HG03354 (cell line): Measurements from ENCODE around the gene ZKSCAN8.
A peak's percentile ranks its signal among the peaks of the same experiment; 100 is the strongest.
"Not testable (repeated sequence)": the region's sequence is repeated elsewhere in the genome, so short reads cannot be mapped to it uniquely, and the experiment has no call there.

ENCODE experiments used
- ATAC-seq: cut with Tn5 transposase; IDR thresholded peaks from one replicate; pipeline ENCODE4 v1.9.1; 2021; ENCODE audit warnings: mild to moderate bottlenecking; ENCODE audit not compliant: unreplicated experiment, poor library complexity, severe bottlenecking

ZKSCAN8 gene

DNA sequence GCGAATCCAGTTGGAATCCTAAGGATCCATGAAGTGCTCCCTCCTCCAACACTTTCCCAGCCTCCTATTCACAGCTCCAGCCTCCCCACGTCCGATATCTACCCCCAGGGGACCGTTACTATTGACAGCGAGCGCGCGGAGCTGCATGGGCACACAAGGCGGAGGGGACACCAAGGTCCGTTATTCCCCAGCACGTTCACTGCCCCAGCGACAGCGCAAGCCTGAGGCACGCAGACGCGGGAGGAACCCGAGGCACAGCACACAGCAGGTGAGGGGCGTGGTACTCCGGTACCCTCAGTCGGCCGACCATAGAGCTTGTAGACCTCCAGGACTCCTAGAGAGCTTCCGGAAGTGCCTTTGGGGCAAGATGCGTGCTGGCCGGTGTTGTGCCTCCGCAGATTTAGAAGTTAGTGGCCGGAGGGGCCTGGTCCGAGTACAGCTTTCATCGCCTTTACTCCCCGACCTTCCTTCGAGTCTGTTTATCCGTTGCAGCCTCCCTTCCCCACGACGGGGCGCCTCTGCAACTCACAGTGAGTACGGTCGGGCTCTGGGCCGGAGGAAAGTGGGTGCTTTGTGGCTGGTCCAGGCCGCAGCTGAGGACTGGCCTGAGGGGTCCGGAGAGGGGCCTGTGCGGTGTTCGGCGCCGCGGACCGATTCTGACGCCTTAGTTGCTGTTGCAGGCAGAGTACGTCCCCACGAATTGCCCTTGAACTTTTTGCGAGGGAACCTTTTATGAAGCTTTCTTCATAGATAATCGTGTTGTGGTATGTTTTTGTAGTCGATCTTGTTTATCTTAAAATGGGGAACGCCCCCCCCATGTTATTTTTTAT lies at the start of gene ZKSCAN8:
Gene ZKSCAN8 (plus strand): TSS at position 384 of the 830 bp plus-strand sequence. CDS start 6,525 bp downstream, outside the sequence.
- peak; percentile 75 for ATAC-seq

DNA sequence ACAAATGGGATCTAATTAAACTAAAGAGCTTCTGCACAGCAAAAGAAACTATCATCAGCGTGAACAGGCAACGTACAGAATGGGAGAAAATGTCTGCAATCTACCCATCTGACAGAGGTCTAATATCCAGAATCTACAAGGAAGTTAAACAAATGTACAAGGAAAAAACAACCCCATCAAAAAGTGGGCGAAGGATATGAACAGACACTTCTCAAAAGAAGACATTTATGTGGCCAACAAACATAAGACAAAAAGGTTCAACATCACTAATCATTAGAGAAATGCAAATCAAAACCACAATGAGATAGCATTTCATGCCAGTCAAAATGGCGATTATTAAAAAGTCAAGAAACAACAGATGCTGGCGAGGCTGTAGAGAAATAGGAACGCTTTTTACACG lies 39.5 kb upstream of the ZKSCAN8 start:
- not testable (repeated sequence) for ATAC-seq

- ATAC-seq = not testable (repeated sequence)
These were observed 39.0 kb upstream of the ZKSCAN8 start for GRCh38 chr6:28102699-28103098.

DNA sequence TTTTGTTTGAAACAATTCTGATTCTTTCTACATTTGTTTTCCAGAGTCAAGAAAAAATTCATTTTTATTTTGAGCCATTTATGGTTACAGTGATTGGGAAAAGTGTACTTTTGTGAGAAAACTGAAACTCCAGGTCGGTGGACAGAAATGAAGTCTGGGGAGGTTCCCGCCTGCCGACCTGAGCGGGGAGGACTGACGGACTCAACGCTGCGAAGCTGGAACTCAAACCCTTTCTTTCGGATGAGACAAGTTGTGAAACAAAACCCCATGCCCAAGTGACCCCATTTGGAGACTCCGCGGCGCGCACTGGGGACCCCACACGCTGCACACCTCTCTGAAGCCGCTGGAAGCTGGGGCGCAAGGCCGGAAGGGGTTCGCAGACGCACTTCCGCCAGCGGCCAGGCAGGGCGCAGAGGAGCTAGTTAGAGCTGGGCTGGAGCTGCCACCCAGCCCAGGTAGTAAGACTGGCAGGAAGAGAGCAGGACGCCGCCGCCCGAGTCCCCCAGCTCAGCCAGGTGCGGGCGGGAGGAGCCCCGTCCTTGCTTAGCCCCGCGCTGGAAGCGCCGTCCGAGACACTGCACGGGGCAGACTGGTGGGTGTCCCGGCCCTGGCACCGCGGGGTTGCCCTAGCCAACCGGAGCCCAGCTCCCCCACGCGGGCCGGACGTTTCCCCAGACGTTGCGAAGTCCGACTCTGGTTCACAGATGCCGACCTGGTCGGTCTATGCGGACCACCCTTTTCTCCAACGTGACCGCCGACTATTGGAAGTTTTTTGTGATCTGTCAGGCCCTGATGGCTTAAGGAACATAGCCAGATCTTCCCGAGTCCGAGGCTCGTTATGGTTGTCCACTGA lies 37.1 kb upstream of the ZKSCAN8 start:
- ATAC-seq = peak; percentile 100

GRCh38 chr6:28105245-28105639 lies 36.4 kb upstream of the ZKSCAN8 start:
- no peak for ATAC-seq

DNA sequence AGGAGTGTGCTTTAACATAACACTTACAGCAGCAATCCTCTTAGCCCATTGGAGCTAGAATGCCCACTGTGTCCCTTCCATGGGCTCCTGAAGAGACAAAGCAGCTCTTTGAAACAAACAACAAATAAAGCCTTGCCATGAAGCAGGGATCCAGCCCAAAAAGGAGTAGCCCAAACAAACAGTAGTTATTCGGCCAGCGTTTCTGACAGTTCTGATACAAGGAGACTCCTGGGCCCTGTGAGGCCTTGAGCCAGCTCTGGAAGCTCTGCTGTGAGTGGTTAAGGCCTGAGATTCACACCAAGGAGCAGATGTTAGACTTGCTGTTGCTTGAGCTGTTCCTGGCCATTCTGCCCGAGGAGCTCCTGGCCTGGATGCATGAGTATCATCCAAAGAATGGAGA lies 34.2 kb upstream of the ZKSCAN8 start:
- ATAC-seq = no peak

GRCh38 chr6:28111964-28112363 lies 29.7 kb upstream of the ZKSCAN8 start:
- no peak for ATAC-seq

DNA sequence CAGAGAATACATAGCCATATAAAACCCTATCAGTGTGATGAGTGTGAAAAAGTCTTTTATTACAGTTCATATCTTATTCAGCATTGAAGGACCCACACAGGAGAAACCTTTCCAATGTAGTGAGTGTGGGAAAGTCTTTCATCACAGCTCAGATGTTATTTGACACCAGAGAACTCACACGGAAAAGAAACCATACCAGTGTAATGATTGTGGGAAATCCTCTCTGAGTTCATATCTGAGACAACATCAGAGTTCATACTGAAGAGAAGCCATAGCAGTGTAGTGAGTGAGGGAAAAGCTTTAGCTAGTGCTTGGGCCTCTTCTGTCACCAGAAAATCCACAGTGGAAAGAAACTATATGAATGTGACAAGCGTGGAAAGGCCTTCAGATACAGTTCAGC lies 25.9 kb upstream of the ZKSCAN8 start:
- ATAC-seq = no peak

DNA sequence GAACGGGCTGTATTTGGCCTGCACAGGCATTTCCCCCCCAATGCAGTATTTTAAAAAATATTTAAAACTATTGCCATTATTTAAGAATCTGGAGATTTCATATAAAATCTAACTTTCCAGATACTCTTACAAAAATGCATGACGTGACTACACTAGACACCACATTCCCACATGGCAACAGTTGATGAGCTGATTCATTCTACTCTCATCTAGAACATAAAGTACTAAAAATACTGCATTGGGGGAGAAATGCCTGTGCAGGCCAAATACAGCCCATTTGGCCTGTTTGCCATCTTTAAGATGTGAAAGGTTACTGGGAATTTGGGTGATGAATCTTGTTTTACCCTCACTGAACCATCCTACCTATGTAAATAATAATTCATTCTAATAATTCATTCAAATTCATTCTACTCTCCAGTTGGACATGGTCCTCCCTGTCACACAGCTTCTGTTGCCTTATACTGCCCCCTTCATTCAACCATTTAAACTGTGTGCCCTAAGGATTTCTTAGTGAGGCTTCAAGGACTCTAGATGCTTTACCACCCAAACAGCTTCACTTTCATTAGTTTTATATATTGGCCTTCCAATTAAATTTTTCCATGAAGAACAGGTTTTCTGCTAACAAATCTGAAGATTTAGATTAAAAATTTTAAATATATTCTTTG lies 24.2 kb upstream of the ZKSCAN8 start:
- no peak for ATAC-seq

DNA sequence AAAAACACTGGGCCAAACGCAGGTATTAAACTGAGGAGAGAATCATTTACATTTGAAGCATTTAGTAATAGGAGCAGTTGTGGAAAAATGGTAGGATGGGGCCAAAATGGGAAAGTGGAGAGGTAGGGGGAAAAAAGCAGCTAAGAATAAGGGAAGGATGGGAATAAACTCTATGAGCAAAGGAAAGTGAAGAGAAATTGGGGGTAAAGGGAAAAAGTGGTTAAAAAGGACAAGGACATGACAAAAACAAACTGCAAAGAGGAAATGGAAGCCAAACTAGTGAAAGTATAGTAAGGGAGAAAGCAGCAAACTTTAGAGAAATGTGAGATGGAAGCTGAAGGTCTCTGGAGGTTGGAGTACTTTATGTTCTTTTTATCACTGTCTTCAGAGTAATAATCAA lies 23.5 kb upstream of the ZKSCAN8 start:
- ATAC-seq = no peak

GRCh38 chr6:28121876-28122275 lies 19.8 kb upstream of the ZKSCAN8 start:
- ATAC-seq = no peak

DNA sequence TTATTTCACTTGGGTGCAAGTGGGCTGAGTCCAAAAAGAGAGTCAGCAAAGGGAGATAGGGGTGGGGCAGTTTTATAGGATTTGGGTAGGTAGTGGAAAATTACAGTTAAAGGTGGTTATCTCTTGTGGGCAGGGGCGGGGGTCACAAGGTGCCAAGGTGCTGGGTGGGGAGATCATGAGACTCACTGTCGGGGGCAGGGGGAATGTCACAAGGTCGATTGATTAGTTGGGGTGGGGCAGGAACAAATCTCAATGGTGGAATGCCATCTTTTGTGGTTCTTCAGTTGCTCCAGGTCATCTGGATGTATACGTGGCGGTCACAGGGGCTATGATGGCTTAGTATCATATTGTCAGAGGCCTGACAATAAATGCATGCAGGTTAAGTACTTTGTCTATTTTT lies 19.4 kb upstream of the ZKSCAN8 start:
- ATAC-seq = not testable (repeated sequence)

DNA sequence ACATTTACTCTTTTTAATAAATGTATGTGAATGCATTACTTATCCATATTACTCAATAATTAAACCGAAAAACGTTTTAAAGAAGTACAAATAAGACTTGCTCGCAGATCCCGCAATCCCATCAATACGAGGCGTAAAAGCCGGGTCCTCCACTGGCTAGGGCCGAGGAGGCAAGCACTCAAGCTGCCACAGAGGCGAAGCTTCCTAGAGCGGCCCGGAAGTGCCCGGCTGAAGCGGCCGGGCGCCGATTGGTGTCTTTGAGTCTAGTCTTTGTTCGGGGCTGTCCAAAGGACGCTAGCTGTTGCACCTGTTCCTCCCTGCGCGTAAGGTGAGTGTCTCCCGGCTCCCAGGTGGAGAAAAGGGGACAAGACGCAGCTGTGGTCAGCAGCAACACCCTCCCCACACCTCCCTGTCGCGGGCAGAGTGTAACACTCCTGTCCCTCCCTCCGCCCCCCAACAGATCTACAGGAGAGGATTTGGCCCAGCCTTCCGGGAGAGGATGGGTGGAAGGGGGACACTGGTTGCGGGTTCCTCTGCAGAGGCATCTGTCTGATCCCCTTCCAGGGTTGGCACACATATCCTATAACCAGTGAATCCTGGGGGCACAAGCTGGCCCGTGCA lies 17.2 kb upstream of the ZKSCAN8 start, which contains the start of gene ZSCAN16:
Gene ZSCAN16 (plus strand): TSS at position 260 of the 621 bp plus-strand sequence. CDS start 835 bp downstream, outside the sequence.
- peak; percentile 96 for ATAC-seq

- peak; percentile 23 for ATAC-seq
These were observed 16.7 kb upstream of the ZKSCAN8 start for GRCh38 chr6:28124971-28125353.

GRCh38 chr6:28125401-28125800 lies 16.3 kb upstream of the ZKSCAN8 start:
- no peak for ATAC-seq

GRCh38 chr6:28134015-28134414 lies 7.7 kb upstream of the ZKSCAN8 start:
- ATAC-seq = no peak

- ATAC-seq = no peak
These were observed 7.0 kb upstream of the ZKSCAN8 start for GRCh38 chr6:28134716-28135115.

DNA sequence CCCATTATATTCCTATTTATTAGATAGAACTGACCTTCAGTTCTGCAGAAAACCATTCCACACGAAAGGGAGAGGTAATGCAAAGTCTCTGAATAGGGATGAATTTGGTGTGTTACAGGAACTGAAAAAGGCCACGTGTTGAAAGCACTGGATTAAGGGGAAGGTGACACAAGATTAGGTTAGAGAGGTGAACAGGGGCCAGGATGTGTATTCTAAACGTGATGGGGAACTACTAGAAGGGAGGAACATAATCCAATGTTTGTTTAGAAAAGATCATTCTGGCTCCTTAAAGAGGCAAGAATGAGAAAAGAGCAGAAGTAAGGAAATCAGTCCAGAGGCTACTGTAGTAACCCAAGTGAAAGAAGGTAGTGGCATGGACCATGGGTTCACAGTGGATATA lies 6.3 kb upstream of the ZKSCAN8 start:
- ATAC-seq = no peak

- ATAC-seq = peak; percentile 59
These were observed 4.8 kb upstream of the ZKSCAN8 start for GRCh38 chr6:28136585-28137504.
